ENCODE measurements around the gene SEZ6L.

DNA sequence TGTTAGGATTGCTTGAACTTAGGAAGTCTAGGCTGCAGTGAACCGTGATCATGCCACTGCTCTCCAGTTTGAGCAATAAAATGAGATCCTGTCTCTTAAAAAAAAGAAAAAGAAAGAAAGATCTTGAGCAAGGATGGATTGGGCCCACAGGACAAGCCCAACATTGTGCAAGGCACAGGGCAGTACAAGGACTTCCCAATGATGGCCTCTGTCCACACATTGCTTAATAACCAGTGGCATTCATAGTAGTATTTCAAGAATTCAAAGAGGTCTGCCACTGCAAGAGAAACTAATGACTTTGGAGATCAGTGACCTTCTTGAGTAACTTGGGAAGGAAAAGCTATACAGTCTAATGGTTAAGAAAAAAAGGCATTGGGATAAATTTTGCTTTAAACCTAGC is 44.6 kb downstream of the SEZ6L start:
- TF ChIP-seq, protein P1, sequence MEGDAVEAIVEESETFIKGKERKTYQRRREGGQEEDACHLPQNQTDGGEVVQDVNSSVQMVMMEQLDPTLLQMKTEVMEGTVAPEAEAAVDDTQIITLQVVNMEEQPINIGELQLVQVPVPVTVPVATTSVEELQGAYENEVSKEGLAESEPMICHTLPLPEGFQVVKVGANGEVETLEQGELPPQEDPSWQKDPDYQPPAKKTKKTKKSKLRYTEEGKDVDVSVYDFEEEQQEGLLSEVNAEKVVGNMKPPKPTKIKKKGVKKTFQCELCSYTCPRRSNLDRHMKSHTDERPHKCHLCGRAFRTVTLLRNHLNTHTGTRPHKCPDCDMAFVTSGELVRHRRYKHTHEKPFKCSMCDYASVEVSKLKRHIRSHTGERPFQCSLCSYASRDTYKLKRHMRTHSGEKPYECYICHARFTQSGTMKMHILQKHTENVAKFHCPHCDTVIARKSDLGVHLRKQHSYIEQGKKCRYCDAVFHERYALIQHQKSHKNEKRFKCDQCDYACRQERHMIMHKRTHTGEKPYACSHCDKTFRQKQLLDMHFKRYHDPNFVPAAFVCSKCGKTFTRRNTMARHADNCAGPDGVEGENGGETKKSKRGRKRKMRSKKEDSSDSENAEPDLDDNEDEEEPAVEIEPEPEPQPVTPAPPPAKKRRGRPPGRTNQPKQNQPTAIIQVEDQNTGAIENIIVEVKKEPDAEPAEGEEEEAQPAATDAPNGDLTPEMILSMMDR (IDR thresholded peaks at IDR 0.05; ENCODE audit: insufficient read depth, low read depth, low read length), result no peak
- no peak for TF ChIP-seq EZH2 (IDR thresholded peaks at IDR 0.05; ENCODE audit: insufficient read depth, low read length)
